Activated CD8-positive, alpha-beta T cell treated with anti-CD3 and anti-CD28 coated beads for 36 hours (primary cell): ENCODE data around the gene TSGA10IP. TPM values are rescaled to one million over a fixed set of nuclear protein-coding genes. Genes with fewer than 3 reads are reported as not detected.

ENCODE experiments used
- ATAC-seq: fragments of 200-7000 bp; cut with Tn5 transposase; one replicate; pipeline ENCODE4 v1.10.0; 2021; ENCODE audit warnings: mild to moderate bottlenecking, moderate library complexity
- CTCF ChIA-PET: fragments of 350-600 bp; sonication (Branson Sonifier 250); formaldehyde crosslinking; loops from one replicate; lab custom pipeline; 2021; ENCODE audit warnings: antibody characterized with exemption; lab: Charles Lee
- POLR2A ChIA-PET: fragments of 350-600 bp; sonication (Branson Sonifier 250); formaldehyde crosslinking; loops from one replicate; lab custom pipeline; 2021; ENCODE audit warnings: antibody characterized with exemption; lab: Charles Lee
- DNase-seq: peaks from one replicate; pipeline ENCODE4 v3.0.0-alpha.2; 2020
- H3K27ac Mint-ChIP-seq: one replicate; pipeline ENCODE4 v1.8.0; 2021; ENCODE audit warnings: mild to moderate bottlenecking, mixed read lengths
- H3K27me3 Mint-ChIP-seq: one replicate; pipeline ENCODE4 v1.8.0; 2021; ENCODE audit warnings: mixed read lengths
- H3K36me3 Mint-ChIP-seq: one replicate; pipeline ENCODE4 v1.8.0; 2021; ENCODE audit warnings: low read depth, mixed read lengths
- H3K4me1 Mint-ChIP-seq: one replicate; pipeline ENCODE4 v1.8.0; 2021; ENCODE audit warnings: low read depth, mixed read lengths
- H3K4me3 Mint-ChIP-seq: one replicate; pipeline ENCODE4 v1.8.0; 2021; ENCODE audit warnings: mild to moderate bottlenecking, moderate library complexity, mixed read lengths
- H3K9me3 Mint-ChIP-seq: one replicate; pipeline ENCODE4 v1.8.0; 2021; ENCODE audit warnings: mixed read lengths
- intact Hi-C: fragments of 100-400 bp; cut with micrococcal nuclease; formaldehyde crosslinking; loops from one replicate; pipeline ENCODE4 v1.10.0; 2022
- total RNA-seq, 2 experiments: library from RNA; stranded (reverse); gene quantifications; one replicate each; pipeline ENCODE4 v1.2.3, GENCODE V29; 2021
- TF ChIP-seq, protein P1 (sequence below): fragments of 200-600 bp; IDR thresholded peaks from one replicate; pipeline ENCODE4 v1.8.0; 2022; ENCODE audit warnings: antibody characterized with exemption, mild to moderate bottlenecking

TSGA10IP gene
- total RNA-seq, 2 experiments from 2014 or later, result not detected

DNA sequence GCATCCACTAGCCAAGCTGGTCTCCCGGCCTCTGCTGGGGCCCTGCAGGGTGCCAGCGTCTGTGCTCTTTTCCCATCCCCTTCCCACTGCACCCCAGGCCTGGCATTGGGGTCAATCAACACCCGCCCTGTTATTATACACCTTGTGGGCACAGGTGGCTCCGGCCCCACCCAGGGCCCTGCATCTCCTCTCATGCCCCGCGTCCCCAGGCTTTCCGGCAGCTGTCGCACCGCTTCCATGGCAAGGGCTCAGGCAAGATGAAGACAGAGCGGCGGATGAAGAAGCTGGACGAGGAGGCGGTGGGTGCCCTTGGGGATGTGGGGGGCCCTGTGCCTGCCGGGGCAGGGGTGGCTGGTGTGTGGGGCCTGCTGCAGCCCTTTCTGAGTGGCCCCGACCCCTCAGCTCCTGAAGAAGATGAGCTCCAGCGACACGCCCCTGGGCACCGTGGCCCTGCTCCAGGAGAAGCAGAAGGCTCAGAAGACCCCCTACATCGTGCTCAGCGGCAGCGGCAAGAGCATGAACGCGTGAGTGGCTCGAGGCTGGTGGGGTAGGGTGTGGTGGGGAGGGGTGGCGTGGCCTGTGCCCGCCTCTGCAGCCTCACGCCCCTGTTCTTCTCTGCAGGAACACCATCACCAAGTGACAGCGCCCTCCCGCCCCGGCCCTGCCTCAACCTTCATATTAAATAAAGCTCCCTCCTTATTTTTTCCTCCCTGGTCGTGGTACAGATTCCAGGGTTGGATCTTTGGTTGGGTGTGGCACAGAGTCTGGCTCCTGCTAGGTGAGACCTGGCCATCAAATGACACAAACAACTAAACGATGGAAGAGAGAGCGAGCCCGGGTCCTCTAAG is 33.3 kb downstream of the TSGA10IP start:
- intact Hi-C loops, result no loop called here
- Mint-ChIP-seq H3K9me3 (no peaks in the 10 kb centered on the region), H3K4me3 (no peak overlapping the region), H3K27me3 (no peaks in the 10 kb centered on the region), H3K27ac (no peak overlapping the region), H3K36me3 (peaks cover 23% of the 10 kb centered on the region), H3K4me1 (no peaks in the 10 kb centered on the region)
- ATAC-seq (no peak), DNase-seq (no peak)
- TF ChIP-seq, protein P1, sequence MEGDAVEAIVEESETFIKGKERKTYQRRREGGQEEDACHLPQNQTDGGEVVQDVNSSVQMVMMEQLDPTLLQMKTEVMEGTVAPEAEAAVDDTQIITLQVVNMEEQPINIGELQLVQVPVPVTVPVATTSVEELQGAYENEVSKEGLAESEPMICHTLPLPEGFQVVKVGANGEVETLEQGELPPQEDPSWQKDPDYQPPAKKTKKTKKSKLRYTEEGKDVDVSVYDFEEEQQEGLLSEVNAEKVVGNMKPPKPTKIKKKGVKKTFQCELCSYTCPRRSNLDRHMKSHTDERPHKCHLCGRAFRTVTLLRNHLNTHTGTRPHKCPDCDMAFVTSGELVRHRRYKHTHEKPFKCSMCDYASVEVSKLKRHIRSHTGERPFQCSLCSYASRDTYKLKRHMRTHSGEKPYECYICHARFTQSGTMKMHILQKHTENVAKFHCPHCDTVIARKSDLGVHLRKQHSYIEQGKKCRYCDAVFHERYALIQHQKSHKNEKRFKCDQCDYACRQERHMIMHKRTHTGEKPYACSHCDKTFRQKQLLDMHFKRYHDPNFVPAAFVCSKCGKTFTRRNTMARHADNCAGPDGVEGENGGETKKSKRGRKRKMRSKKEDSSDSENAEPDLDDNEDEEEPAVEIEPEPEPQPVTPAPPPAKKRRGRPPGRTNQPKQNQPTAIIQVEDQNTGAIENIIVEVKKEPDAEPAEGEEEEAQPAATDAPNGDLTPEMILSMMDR, result no peak
- POLR2A ChIA-PET, result interaction anchor here (1.9 kb wide), 1 partner anchor 9 kb away, joined by 5 read pairs; no protein-coding TSS in a partner anchor
- CTCF ChIA-PET, result interaction anchor here (1.1 to 1.8 kb wide), 3 partner anchors 10 to 94 kb away, joined by 3 to 10 read pairs (median 4); no protein-coding TSS in a partner anchor

DNA sequence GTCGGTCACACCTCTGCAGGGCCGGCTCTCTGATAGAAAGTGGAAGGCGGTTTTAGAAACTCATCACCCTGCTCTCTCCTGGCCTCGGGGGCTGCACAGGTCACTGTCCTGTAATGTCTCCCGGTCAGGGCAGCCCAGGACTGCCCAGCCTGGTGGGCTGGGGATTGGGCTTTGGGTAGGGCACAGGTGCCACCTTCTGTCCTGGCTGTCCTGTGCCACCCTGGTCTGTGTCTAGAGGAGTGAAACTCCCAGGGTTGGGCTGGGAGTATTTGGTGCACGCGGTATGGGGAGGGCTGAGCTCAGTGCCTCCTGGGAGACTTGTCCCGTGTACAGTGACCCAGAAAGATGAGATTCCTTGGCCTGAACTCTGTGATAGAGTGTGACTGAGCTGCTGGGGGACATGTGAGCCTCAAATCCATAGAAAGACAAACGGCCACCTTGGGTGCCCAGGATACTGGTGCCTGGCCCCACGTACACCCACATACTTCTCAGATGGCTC is 34.0 kb downstream of the TSGA10IP start:
- Mint-ChIP-seq H3K4me3 (no peak overlapping the region), H3K4me1 (no peaks in the 10 kb centered on the region), H3K9me3 (no peaks in the 10 kb centered on the region), H3K27ac (no peak overlapping the region), H3K27me3 (no peaks in the 10 kb centered on the region), H3K36me3 (peaks cover 20% of the 10 kb centered on the region)
- intact Hi-C loops, result no loop called here
- ATAC-seq (no peak), DNase-seq (no peak)
- POLR2A ChIA-PET, result interaction anchor here (0.8 to 1.9 kb wide), 2 partner anchors 10 to 36 kb away, joined by 4 to 5 read pairs; no protein-coding TSS in a partner anchor
- TF ChIP-seq, protein P1, result no peak
- CTCF ChIA-PET, result interaction anchor here (1.0 to 1.8 kb wide), 4 partner anchors 9 to 95 kb away, joined by 3 to 10 read pairs (median 4); partner anchors contain the start of gene FIBP

DNA sequence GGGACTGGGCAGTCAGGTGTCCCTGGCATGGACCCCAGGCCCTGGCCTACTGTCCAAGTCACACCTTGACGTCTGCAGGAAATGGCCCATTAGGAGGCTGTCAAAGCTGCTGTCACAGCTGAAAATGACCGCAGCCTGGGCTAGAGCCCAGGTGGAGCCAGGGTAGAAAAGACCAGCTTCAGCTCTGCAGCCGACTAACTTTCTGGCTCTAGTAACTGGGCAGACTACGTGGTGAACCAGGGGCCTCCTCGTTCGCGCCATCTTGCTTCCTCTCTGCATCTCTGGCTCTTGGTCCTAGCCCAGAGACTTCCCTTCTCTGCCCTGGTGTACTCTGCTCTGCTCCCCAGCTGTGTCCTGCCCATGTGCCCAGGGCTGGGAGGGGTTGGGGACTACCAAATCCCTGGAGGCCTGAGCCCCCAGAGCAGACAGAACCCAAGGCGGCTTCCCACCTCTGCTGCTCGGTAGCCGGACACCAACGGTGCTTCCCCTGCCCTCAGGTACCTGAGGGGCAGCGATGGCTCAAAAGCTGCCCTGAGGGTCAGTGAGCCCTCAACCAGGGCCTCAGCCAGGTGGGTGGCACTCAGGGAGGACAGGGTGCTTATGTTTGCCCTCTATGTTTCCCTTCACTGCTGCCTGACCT is 35.9 kb downstream of the TSGA10IP start:
- POLR2A ChIA-PET, result interaction anchor here (0.9 to 1.3 kb wide), 3 partner anchors 9 to 120 kb away, joined by 3 to 4 read pairs (median 3); partner anchors contain the start of genes BANF1 and EIF1AD
- TF ChIP-seq, protein P1, result no peak
- ATAC-seq (no peak), DNase-seq (no peak)
- Mint-ChIP-seq H3K9me3 (no peaks in the 10 kb centered on the region), H3K4me3 (no peak overlapping the region), H3K4me1 (no peaks in the 10 kb centered on the region), H3K27me3 (no peaks in the 10 kb centered on the region), H3K27ac (no peak overlapping the region), H3K36me3 (peaks cover 14% of the 10 kb centered on the region)
- intact Hi-C loops, result no loop called here
- CTCF ChIA-PET, result no interaction called here

DNA sequence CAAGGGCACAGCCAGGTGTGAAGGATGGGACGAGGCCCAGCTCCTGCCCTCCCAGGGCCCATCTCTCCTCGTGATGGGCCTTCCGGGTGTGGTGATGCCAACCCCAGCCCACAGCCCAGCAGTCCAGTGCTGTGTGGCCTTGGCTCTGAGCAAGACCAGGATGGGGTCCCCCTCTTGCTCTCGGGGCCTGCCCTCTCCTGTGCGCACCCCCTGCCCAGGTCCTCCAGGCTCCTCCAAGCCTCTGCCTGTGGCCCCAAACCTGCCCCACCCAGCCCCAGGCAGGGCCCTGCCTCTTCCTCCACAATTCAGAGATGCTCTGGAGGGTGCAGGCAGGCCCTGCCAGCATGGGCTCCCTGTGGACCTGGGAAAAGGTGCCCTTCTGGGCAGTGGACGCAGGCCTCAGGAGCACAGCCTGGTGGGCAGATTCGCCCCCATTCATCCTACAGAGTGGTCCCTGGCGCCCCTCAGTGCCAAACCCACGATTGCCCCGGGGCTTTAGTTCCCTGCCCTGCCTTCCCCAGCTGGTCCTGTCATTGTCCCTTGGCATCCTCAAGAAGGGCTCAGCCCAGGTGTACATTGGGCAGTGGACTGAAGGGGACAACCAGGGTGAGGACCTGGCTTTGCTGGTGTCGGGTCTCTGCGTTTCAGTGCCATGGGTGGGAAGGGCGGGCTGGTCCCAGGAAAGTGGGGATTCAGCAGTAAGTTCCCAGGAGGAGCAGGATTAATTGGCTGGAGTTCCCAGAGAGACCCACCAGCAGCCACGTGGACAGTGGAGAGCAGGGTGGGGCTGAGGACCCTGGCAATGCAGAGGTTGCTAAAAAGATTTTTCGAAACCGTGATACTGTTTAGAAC is 36.9 kb downstream of the TSGA10IP start:
- H3K4me1 Mint-ChIP-seq, result no peaks in the 10 kb centered on the region
- no peak overlapping the region for H3K4me3 Mint-ChIP-seq

More for the DNA sequence above, 36.9 kb downstream of the TSGA10IP start:
- H3K36me3 Mint-ChIP-seq, result peaks cover 9% of the 10 kb centered on the region
- DNase-seq, result no peak
- no peaks in the 10 kb centered on the region for H3K9me3 Mint-ChIP-seq
- no peaks in the 10 kb centered on the region for H3K27me3 Mint-ChIP-seq
- ATAC-seq, result no peak
- intact Hi-C loops, result no loop called here
- TF ChIP-seq, protein P1, result no peak
- ChIA-PET CTCF (no interaction called here), POLR2A (interaction anchor here (1.0 to 1.3 kb wide), 3 partner anchors 10 to 121 kb away, joined by 3 read pairs; no protein-coding TSS in a partner anchor)
- no peak overlapping the region for H3K27ac Mint-ChIP-seq
